M059J (cell line): ENCODE results near the gene TLE3. TPM values are rescaled to one million over a fixed set of nuclear protein-coding genes. Genes with fewer than 3 reads are reported as not detected.

ENCODE experiments used
- DNase-seq: peaks from one replicate; pipeline ENCODE4 v3.0.0-alpha.2; 2012; ENCODE audit warnings: low read depth
- total RNA-seq: library from RNA; depleted of rRNA; stranded (reverse); fragments of >200 nt; shearing (Covaris generic); gene quantifications from 2 replicates; pipeline ENCODE4 v1.2.3, GENCODE V29; 2014

TLE3 gene
- total RNA-seq, 1 experiment from 2014 or later, result 6.4 TPM

GRCh38 chr15:70048578-70049514 is 48.9 kb downstream of the TLE3 start:
- DNase-seq, result no peak

- DNase-seq, result no peak
Measured at GRCh38 chr15:70048198-70048565, 49.5 kb downstream of the TLE3 start.

GRCh38 chr15:70047386-70048197 is 50.1 kb downstream of the TLE3 start:
- no peak for DNase-seq

- no peak for DNase-seq
Measured at GRCh38 chr15:70046679-70047369, 50.9 kb downstream of the TLE3 start.

- DNase-seq, result peak; percentile 29
Measured at GRCh38 chr15:70045045-70045444, 52.7 kb downstream of the TLE3 start.

- no peak for DNase-seq
Measured at GRCh38 chr15:70044168-70044567, 53.5 kb downstream of the TLE3 start.

- DNase-seq, result no peak
Measured at GRCh38 chr15:70043590-70043989, 54.1 kb downstream of the TLE3 start.

- no peak for DNase-seq
Measured at GRCh38 chr15:70042553-70043214, 55.0 kb downstream of the TLE3 start.

- no peak for DNase-seq
Measured at GRCh38 chr15:70039917-70040316, 57.8 kb downstream of the TLE3 start.

- DNase-seq, result no peak
Measured at GRCh38 chr15:70038730-70039392, 58.9 kb downstream of the TLE3 start.

GRCh38 chr15:70037292-70037640 is 60.5 kb downstream of the TLE3 start:
- no peak for DNase-seq

- DNase-seq, result no peak
Measured at GRCh38 chr15:70036585-70037291, 61.0 kb downstream of the TLE3 start.

- DNase-seq, result no peak
Measured at GRCh38 chr15:70035719-70036077, 62.0 kb downstream of the TLE3 start.

GRCh38 chr15:70035051-70035718 is 62.5 kb downstream of the TLE3 start:
- DNase-seq, result no peak

GRCh38 chr15:70034596-70034995 is 63.1 kb downstream of the TLE3 start:
- no peak for DNase-seq

- DNase-seq, result no peak
Measured at GRCh38 chr15:70034141-70034540, 63.6 kb downstream of the TLE3 start.

GRCh38 chr15:70033529-70034140 is 64.1 kb downstream of the TLE3 start:
- peak; percentile 49 for DNase-seq

GRCh38 chr15:70033109-70033508 is 64.6 kb downstream of the TLE3 start:
- DNase-seq, result no peak

GRCh38 chr15:70032509-70032908 is 65.2 kb downstream of the TLE3 start:
- no peak for DNase-seq

GRCh38 chr15:70031713-70032112 is 66.0 kb downstream of the TLE3 start:
- DNase-seq, result no peak
